ENCODE results near the gene KCNK2.
A peak's percentile ranks its signal among the peaks of the same experiment; 100 is the strongest.

KCNK2 gene, protein sequence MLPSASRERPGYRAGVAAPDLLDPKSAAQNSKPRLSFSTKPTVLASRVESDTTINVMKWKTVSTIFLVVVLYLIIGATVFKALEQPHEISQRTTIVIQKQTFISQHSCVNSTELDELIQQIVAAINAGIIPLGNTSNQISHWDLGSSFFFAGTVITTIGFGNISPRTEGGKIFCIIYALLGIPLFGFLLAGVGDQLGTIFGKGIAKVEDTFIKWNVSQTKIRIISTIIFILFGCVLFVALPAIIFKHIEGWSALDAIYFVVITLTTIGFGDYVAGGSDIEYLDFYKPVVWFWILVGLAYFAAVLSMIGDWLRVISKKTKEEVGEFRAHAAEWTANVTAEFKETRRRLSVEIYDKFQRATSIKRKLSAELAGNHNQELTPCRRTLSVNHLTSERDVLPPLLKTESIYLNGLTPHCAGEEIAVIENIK

DNA sequence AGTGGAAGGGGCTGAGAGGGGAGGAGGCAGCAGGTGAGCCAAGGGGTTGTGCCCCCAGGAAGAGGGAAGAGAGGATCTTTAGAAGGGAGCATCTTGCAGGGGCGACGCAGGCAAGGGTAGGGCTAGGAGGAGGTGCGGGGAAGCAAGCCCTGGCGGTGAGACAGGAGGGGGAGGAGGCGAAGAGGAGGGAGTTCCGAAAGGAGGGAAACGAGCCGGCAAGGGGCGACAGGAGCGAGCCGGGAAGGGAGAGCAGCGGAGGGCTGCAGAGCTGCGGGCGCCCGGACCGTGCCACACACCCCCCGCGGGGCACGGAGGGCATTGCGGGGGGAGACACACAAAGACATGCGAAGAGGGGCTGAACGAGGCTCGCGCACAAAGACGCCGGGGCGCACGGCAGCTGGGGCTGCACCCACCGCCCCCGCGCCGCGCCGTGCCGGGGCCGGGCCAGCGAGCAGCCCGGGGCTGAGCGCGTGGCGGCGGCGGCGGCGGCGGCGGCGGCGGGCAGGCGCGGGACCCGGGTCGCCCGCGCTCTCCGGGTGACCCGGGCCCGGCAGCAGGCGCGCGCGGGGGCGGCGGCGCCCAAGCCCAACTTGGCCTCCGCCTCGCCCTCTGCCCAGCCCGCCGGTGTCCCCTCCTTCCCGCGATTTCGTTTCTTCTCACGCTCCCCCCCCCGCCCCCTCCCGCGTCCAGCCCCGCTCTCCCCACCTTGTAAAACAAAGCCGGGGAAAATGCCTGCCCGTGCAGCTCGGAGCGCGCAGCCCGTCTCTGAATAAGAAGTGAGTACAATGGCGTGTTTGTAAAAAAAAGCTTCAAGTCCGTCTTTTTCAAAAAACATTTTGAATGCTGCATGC lies at the start of gene KCNK2:
Gene KCNK2, plus strand, starts transcription at position 206 of the 851 bp plus-strand sequence. CDS start 649 bp downstream, outside the sequence.
- Mint-ChIP-seq H3K9me3 (no peaks in the 10 kb centered on the region), H3K27me3 (ENCODE audit: low read depth) (peaks cover 77% of the 10 kb centered on the region), H3K4me1 (peaks cover 10% of the 10 kb centered on the region), H3K27ac (peak within 1 kb of the TSS in 1 of 3 experiments; percentile 42), H3K36me3 (ENCODE audit: low read depth) (no peaks in the 10 kb centered on the region), H3K4me3 (peak within 1 kb of the TSS; percentile 86 to 91 (median 88))
- TF ChIP-seq, protein P1, sequence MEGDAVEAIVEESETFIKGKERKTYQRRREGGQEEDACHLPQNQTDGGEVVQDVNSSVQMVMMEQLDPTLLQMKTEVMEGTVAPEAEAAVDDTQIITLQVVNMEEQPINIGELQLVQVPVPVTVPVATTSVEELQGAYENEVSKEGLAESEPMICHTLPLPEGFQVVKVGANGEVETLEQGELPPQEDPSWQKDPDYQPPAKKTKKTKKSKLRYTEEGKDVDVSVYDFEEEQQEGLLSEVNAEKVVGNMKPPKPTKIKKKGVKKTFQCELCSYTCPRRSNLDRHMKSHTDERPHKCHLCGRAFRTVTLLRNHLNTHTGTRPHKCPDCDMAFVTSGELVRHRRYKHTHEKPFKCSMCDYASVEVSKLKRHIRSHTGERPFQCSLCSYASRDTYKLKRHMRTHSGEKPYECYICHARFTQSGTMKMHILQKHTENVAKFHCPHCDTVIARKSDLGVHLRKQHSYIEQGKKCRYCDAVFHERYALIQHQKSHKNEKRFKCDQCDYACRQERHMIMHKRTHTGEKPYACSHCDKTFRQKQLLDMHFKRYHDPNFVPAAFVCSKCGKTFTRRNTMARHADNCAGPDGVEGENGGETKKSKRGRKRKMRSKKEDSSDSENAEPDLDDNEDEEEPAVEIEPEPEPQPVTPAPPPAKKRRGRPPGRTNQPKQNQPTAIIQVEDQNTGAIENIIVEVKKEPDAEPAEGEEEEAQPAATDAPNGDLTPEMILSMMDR (IDR thresholded peaks at IDR 0.05; ENCODE audit: unreplicated experiment in 3 of 3), result no peak

GRCh38 chr1:215032911-215033526 lies 49.5 kb upstream of the KCNK2 start:
- no peaks in the 10 kb centered on the region for H3K4me1 Mint-ChIP-seq
- H3K9me3 Mint-ChIP-seq, result no peaks in the 10 kb centered on the region
- TF ChIP-seq, protein P1 (IDR thresholded peaks at IDR 0.05; ENCODE audit: unreplicated experiment in 3 of 3), result no peak
- no peak overlapping the region for H3K4me3 Mint-ChIP-seq
- peaks cover 6% of the 10 kb centered on the region for H3K27me3 Mint-ChIP-seq (ENCODE audit: low read depth)
- no peaks in the 10 kb centered on the region for H3K36me3 Mint-ChIP-seq (ENCODE audit: low read depth)
- no peak overlapping the region for H3K27ac Mint-ChIP-seq

DNA sequence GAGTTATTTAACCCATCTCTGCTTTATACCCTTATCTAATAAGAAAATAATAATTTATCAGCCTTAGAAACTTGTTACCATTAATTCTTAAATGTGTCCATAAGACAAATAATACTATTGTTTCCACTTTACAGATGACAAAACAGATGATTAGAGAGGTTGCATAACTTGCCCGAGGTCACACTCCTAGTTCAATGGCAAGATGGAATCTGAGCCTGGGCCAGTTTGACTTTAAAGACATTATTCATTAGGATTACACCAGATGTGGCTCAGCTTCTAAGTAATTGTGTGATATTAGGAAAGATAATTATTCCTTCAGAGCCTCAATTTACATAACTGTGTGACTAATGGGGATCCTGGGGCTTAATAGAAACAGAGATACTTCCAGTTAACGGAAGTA lies 42.3 kb upstream of the KCNK2 start:
- Mint-ChIP-seq H3K4me3 (no peak overlapping the region), H3K27me3 (ENCODE audit: low read depth) (peaks cover 3% of the 10 kb centered on the region), H3K36me3 (ENCODE audit: low read depth) (no peaks in the 10 kb centered on the region), H3K4me1 (no peaks in the 10 kb centered on the region), H3K9me3 (no peaks in the 10 kb centered on the region), H3K27ac (no peak overlapping the region)
- TF ChIP-seq, protein P1 (IDR thresholded peaks at IDR 0.05; ENCODE audit: unreplicated experiment in 3 of 3), result no peak

DNA sequence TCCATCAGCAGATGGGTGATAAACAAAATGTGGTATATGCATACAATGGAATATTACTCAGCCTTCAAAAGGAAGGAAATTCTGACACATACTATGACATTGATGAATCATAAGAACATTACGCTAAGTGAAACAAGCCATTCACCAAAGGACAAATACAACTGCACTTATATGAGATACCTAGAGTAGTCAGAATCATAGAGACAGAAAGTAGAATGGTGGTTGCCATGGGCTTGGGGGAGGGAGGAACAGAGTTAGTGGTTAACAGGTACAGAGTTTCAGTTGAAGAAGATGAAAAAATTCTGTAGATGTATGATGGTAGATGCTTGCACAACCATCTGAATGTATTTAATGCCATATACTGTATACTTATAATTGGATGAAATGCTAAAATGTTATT lies 39.1 kb upstream of the KCNK2 start:
- Mint-ChIP-seq H3K9me3 (peaks cover 2% of the 10 kb centered on the region), H3K27me3 (ENCODE audit: low read depth) (no peaks in the 10 kb centered on the region), H3K27ac (peak overlapping the region in 1 of 3 experiments; percentile 17), H3K36me3 (ENCODE audit: low read depth) (no peaks in the 10 kb centered on the region), H3K4me3 (no peak overlapping the region), H3K4me1 (no peaks in the 10 kb centered on the region)
- TF ChIP-seq, protein P1 (IDR thresholded peaks at IDR 0.05; ENCODE audit: unreplicated experiment in 3 of 3), result no peak

DNA sequence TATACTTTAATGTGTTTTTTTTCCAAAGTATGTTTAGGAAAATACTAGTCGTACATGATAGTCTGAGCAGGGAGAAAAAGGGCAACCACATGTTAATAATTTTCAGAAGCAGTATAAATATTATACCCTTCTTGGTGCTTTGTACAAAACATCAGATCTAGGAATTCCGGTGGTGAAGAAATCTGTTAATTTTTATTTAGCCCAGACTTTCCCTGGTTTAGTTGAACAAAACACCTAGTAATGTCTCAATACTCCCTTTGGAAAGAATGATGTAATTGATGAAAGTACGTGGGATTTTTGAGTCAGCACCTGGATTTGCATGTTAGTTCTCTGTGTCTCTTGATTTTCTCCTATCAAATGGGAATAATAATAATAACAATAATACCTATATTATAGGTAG lies 38.4 kb upstream of the KCNK2 start:
- Mint-ChIP-seq H3K27me3 (ENCODE audit: low read depth) (no peaks in the 10 kb centered on the region), H3K4me1 (no peaks in the 10 kb centered on the region), H3K27ac (no peak overlapping the region), H3K9me3 (peaks cover 2% of the 10 kb centered on the region), H3K4me3 (no peak overlapping the region), H3K36me3 (ENCODE audit: low read depth) (no peaks in the 10 kb centered on the region)
- TF ChIP-seq, protein P1 (IDR thresholded peaks at IDR 0.05; ENCODE audit: unreplicated experiment in 3 of 3), result no peak

All from nephron (organoid).